Liver (tissue), 9 donors: ENCODE measurements around the gene MAML3. TPM values are rescaled to one million over a fixed set of nuclear protein-coding genes. Genes with fewer than 3 reads are reported as not detected.

Experiments used
- DNase-seq: peaks from one replicate; pipeline ENCODE4 v3.0.0-alpha.2; 2017; ENCODE audit warnings: low spot score
- H3K27ac ChIP-seq, 2 donors: one replicate each; pipeline ENCODE4 v1.7.0; 2013; ENCODE audit warnings: inconsistent platforms in 2 of 2, low read length in 2 of 2, control low read depth in 1 of 2, low read depth in 1 of 2, mild to moderate bottlenecking in 1 of 2
- H3K27me3 ChIP-seq, 4 donors: one replicate each; pipeline versions ENCODE4 v1.6.1 to v1.7.0; 2013; ENCODE audit warnings: low read length in 3 of 4, inconsistent platforms in 1 of 4, mild to moderate bottlenecking in 1 of 4, moderate library complexity in 1 of 4; ENCODE audit not compliant: control insufficient read depth in 4 of 4, insufficient read depth in 4 of 4
- H3K36me3 ChIP-seq, 4 donors: one replicate each; pipeline versions ENCODE4 v1.6.1 to v1.7.0; 2013; ENCODE audit warnings: low read length in 3 of 4, mild to moderate bottlenecking in 3 of 4, low read depth in 1 of 4, moderate library complexity in 1 of 4; ENCODE audit not compliant: control insufficient read depth in 4 of 4, insufficient read depth in 3 of 4
- H3K4me1 ChIP-seq, 4 donors: one replicate each; pipeline versions ENCODE4 v1.6.1 to v1.7.0; 2013; ENCODE audit warnings: low read length in 3 of 4, mild to moderate bottlenecking in 3 of 4, moderate library complexity in 1 of 4; ENCODE audit not compliant: control insufficient read depth in 4 of 4, insufficient read depth in 4 of 4
- H3K4me3 ChIP-seq, 3 donors: one replicate each; pipeline versions ENCODE4 v1.6.1 to v1.7.0; 2013; ENCODE audit warnings: low read length in 3 of 3, control low read depth in 1 of 3, low read depth in 1 of 3, mild to moderate bottlenecking in 1 of 3
- H3K9ac ChIP-seq, 2 donors: one replicate each; pipeline ENCODE4 v1.7.0; 2013; ENCODE audit warnings: low read length in 2 of 2, mild to moderate bottlenecking in 2 of 2, moderate library complexity in 2 of 2, control low read depth in 1 of 2, low read depth in 1 of 2
- H3K9me3 ChIP-seq, 4 donors: one replicate each; pipeline versions ENCODE4 v1.6.1 to v1.7.0; 2013; ENCODE audit warnings: low read length in 3 of 4; ENCODE audit not compliant: control insufficient read depth in 4 of 4
- EGR1 ChIP-seq, 2 donors: IDR thresholded peaks; 2 replicates each; pipeline ENCODE4 v1.6.1; 2016 to 2018; ENCODE audit warnings: antibody characterized with exemption in 2 of 2, low read depth in 2 of 2
- FOXA2 ChIP-seq: IDR thresholded peaks from 2 replicates; pipeline ENCODE4 v1.6.1; 2016; ENCODE audit warnings: antibody characterized with exemption
- GABPA ChIP-seq, 2 donors: IDR thresholded peaks in 1 of 2; conservative IDR thresholded peaks in 1 of 2; 2 replicates each; pipeline ENCODE4 v1.6.1; 2016; ENCODE audit warnings: antibody characterized with exemption in 2 of 2, mild to moderate bottlenecking in 1 of 2, moderate library complexity in 1 of 2
- HNF4G ChIP-seq: IDR thresholded peaks from 2 replicates; pipeline ENCODE4 v1.6.1; 2016; ENCODE audit warnings: antibody characterized with exemption
- JUND ChIP-seq, 2 donors: IDR thresholded peaks; 2 replicates each; pipeline ENCODE4 v1.6.1; 2016; ENCODE audit warnings: antibody characterized with exemption in 2 of 2
- NR2F2 ChIP-seq: IDR thresholded peaks from 2 replicates; pipeline ENCODE4 v1.6.1; 2016; ENCODE audit warnings: antibody characterized with exemption
- RAD21 ChIP-seq, 2 donors: IDR thresholded peaks; 2 replicates each; pipeline ENCODE4 v1.6.1; 2016; ENCODE audit warnings: antibody characterized with exemption in 2 of 2, mild to moderate bottlenecking in 2 of 2
- RXRA ChIP-seq, 2 donors: IDR thresholded peaks; 2 replicates each; pipeline ENCODE4 v1.6.1; 2017 to 2018; ENCODE audit warnings: antibody characterized with exemption in 2 of 2, mild to moderate bottlenecking in 1 of 2
- TAF1 ChIP-seq: conservative IDR thresholded peaks from 2 replicates; pipeline ENCODE4 v1.6.1; 2016; ENCODE audit warnings: antibody characterized with exemption, mild to moderate bottlenecking
- YY1 ChIP-seq: IDR thresholded peaks from 2 replicates; pipeline ENCODE4 v1.6.1; 2016; ENCODE audit warnings: antibody characterized with exemption, mild to moderate bottlenecking
- WGBS: extraction: QIAGEN DNeasy Blood & Tissue Kit; methylation state at CpG from one replicate; pipeline ENCODE4 v1.1.7; 2013; 5-methylcytosine and 5-hydroxymethylcytosine counted together
- polyA plus RNA-seq, 2 donors: library from polyadenylated mRNA; stranded (reverse) in 1 of 2; unstranded in 1 of 2; fragments of 200-250 nt in 1 of 2; fragments of >200 nt in 1 of 2; fragmentation: Nextera tagmentation in 1 of 2; extraction: Ambion mirVana in 1 of 2; gene quantifications; one replicate each; pipeline versions ENCODE4 v1.2.1 to v1.2.3, GENCODE V29; 2013 to 2015
- total RNA-seq, 2 donors: library from RNA; depleted of rRNA; stranded (reverse); fragments of >200 nt; gene quantifications; one replicate each; pipeline ENCODE4 v1.2.3, GENCODE V29; 2014
- TF ChIP-seq, protein P1 (sequence below): IDR thresholded peaks from 2 replicates; pipeline ENCODE4 v1.6.1; 2016; ENCODE audit warnings: antibody characterized with exemption
- TF ChIP-seq, protein P2 (sequence below): fragments of 150-350 bp; IDR thresholded peaks from 2 replicates; pipeline ENCODE4 v1.5.1; 2017; ENCODE audit warnings: improper control_type of control experiment, low read depth, low read length; ENCODE audit not compliant: missing input control
- donor health status: healthy.
- donor health status: healthy.
- donor health status: healthy.
- donor health status: healthy.
- donor health status: healthy.

The MAML3 gene
- total and polyA plus RNA-seq, 4 donors: 1.3 to 4.3 (median 2.7) TPM

DNA sequence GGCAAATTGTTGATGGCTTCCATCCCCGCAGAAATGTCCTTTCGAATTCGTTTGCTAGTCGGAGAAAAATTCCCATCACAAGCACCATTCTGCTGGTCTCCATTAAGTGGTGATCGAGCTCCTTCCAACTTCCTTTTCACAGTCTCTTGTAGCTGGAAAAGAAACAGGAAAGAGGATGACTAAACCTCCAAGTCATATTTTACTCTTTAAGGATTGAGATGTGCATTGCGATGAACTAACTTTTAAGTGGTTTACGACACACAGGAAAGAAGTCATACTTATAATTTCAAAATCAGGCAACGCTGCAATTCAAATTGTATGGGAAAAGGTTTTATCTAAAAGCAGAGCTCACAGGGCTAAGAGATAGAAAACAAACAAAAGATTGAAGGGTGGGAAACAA, 263.2 kb downstream of the MAML3 start:
- DNase-seq: no peak
- H3K4me1 ChIP-seq: peaks cover 0 to 8% (median 6%) of the 10 kb centered on the region in 4 donors
- H3K4me3 ChIP-seq: no peak overlapping the region
- H3K9me3 ChIP-seq: no peaks in the 10 kb centered on the region
- no peaks in the 10 kb centered on the region for H3K27me3 ChIP-seq
- TF ChIP-seq RXRA (IDR thresholded peaks at IDR 0.05) (no peak), RAD21 (IDR thresholded peaks at IDR 0.05) (peak; percentile 16 to 33), YY1 (no peak), JUND (IDR thresholded peaks at IDR 0.05) (no peak), FOXA2 (no peak)
- peaks cover 0 to 6% (median 0%) of the 10 kb centered on the region in 4 donors for H3K36me3 ChIP-seq
- no peak overlapping the region for H3K27ac ChIP-seq
- no peak overlapping the region for H3K9ac ChIP-seq
- WGBS: 88% methylated on average over 8 of the region's 8 CpGs

DNA sequence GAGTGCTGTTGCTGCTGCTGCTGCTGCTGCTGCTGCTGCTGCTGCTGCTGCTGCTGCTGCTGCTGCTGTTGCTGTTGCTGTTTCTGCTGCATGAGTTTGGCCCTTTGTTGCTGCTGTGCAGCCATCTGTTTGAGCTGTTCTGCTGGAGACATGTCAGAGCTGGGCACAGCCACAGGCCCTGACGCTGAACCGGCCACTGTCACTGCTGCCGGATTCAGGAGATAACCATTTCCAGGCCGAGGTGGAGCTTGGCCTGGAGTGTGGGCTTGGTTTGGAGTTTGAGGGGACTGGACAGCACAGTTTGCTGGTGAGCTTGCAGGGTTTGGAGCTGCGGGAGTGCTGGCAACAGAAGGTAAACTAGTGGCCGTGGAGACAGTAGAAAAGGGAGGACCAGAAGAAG, 264.1 kb downstream of the MAML3 start:
- DNase-seq: no peak
- Histone ChIP-seq H3K36me3 (peaks cover 0 to 6% (median 0%) of the 10 kb centered on the region in 4 donors), H3K9me3 (no peaks in the 10 kb centered on the region), H3K4me1 (peaks cover 0 to 8% (median 6%) of the 10 kb centered on the region in 4 donors), H3K9ac (no peak overlapping the region), H3K27me3 (no peaks in the 10 kb centered on the region), H3K4me3 (no peak overlapping the region), H3K27ac (no peak overlapping the region)
- TF ChIP-seq GABPA (IDR thresholded peaks at IDR 0.05 in 1 of 2, conservative IDR thresholded peaks at IDR 0.05 in 1 of 2) (no peak), TAF1 (no peak), RXRA (IDR thresholded peaks at IDR 0.05) (no peak)
- WGBS: 89% methylated on average over 6 of the region's 6 CpGs

DNA sequence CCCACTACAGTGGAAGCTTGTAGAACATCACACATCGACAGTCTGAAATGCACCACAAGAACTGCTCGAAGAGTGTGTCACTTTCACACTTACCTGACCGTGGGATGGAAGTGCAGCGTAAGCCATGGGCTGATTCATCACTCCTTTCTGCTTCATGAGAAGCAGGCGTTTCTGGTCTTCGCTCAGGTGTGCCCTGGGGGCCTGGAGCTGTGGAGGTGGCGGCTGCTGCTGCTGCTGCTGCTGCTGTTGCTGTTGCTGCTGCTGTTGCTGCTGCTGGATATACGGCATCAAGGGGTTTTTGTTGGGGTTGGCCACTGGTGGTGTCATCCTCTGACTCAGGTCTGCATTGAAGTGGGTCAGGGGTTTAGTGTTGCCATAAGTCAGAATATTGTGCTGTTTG, 264.7 kb downstream of the MAML3 start:
- no peak overlapping the region for H3K4me3 ChIP-seq
- H3K27me3 ChIP-seq: no peaks in the 10 kb centered on the region
- no peak overlapping the region for H3K9ac ChIP-seq
- WGBS: 87% methylated on average over 8 of the region's 8 CpGs
- H3K4me1 ChIP-seq: peaks cover 0 to 8% (median 6%) of the 10 kb centered on the region in 4 donors
- H3K27ac ChIP-seq: no peak overlapping the region
- H3K36me3 ChIP-seq: peaks cover 0 to 6% (median 0%) of the 10 kb centered on the region in 4 donors
- TF ChIP-seq HNF4G (no peak), NR2F2 (no peak)
- TF ChIP-seq, protein P1, sequence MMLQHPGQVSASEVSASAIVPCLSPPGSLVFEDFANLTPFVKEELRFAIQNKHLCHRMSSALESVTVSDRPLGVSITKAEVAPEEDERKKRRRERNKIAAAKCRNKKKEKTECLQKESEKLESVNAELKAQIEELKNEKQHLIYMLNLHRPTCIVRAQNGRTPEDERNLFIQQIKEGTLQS: no peak
- H3K9me3 ChIP-seq: no peaks in the 10 kb centered on the region
- no peak for DNase-seq

DNA sequence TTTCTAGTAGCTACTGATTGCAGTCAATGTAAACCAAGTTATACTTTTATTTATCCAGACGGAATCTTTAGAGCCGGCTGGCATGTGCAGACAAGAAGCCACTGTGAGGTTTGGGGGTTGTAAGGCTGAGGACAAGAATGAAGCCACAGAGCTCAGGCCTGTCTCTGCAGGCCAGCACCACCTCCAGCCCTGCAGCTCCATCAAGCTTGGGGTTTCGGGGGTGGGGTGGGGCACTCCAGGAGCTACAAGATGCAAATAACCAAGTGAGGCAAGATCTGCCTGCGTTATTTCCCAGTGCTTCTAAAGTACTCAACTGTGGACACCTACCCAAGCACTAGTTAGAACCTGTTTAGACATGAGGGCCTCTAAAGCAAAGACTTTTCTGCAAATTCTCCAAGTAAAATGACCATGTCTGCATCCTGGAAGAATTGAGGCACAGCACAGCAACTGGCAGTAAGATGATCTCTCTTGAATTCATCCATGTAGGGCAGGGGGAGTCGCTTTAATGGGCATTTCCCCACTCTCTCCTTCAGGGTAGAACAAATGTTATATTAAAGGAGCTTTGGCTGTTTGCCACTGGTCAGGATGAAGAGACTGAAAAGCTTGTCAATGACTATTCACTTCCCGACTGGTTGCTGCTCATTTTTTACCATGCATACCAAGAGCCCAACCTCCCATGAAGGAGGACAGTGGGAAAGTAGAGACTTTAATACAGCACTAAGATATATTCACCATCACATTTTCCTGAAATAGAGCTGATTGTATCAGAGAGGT, 265.8 kb downstream of the MAML3 start:
- H3K27me3 ChIP-seq: no peaks in the 10 kb centered on the region
- H3K27ac ChIP-seq: no peak overlapping the region
- TF ChIP-seq EGR1 (IDR thresholded peaks at IDR 0.05; ENCODE audit: low read depth in 2 of 2): no peak
- TF ChIP-seq, protein P1: no peak
- TF ChIP-seq, protein P2, sequence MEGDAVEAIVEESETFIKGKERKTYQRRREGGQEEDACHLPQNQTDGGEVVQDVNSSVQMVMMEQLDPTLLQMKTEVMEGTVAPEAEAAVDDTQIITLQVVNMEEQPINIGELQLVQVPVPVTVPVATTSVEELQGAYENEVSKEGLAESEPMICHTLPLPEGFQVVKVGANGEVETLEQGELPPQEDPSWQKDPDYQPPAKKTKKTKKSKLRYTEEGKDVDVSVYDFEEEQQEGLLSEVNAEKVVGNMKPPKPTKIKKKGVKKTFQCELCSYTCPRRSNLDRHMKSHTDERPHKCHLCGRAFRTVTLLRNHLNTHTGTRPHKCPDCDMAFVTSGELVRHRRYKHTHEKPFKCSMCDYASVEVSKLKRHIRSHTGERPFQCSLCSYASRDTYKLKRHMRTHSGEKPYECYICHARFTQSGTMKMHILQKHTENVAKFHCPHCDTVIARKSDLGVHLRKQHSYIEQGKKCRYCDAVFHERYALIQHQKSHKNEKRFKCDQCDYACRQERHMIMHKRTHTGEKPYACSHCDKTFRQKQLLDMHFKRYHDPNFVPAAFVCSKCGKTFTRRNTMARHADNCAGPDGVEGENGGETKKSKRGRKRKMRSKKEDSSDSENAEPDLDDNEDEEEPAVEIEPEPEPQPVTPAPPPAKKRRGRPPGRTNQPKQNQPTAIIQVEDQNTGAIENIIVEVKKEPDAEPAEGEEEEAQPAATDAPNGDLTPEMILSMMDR: no peak
- TF ChIP-seq FOXA2: no peak
- peaks cover 0 to 8% (median 6%) of the 10 kb centered on the region in 4 donors for H3K4me1 ChIP-seq
- H3K9me3 ChIP-seq: no peaks in the 10 kb centered on the region
- no peak overlapping the region for H3K9ac ChIP-seq
- peaks cover 0 to 6% (median 0%) of the 10 kb centered on the region in 4 donors for H3K36me3 ChIP-seq
- 91% methylated on average over 6 of the region's 6 CpGs for WGBS
- no peak overlapping the region for H3K4me3 ChIP-seq
- DNase-seq: no peak
